GM12865 (cell line): ENCODE data around the gene FAM83F.
A peak's percentile ranks its signal among the peaks of the same experiment; 100 is the strongest.

Experiments used
- DNase-seq: peaks from one replicate; pipeline ENCODE4 v3.0.0; 2010; ENCODE audit warnings: low read depth
- H3K4me3 ChIP-seq: 2 replicates; pipeline ENCODE4 v1.5.1; 2011; ENCODE audit warnings: mild to moderate bottlenecking, low read depth, low read length, control low read depth
- CTCF ChIP-seq: IDR thresholded peaks from 2 replicates; pipeline ENCODE4 v1.5.1; 2011; ENCODE audit warnings: low read length, control low read depth, low read depth, inconsistent platforms; ENCODE audit not compliant: insufficient read depth; ENCODE audit errors: missing control alignments

Gene FAM83F

GRCh38 chr22:39979048-39979447, 15.7 kb upstream of the FAM83F start:
- TF ChIP-seq CTCF, result no peak
- no peak for DNase-seq

GRCh38 chr22:39979458-39979857, 15.3 kb upstream of the FAM83F start:
- TF ChIP-seq CTCF, result no peak
- no peak overlapping the region for H3K4me3 ChIP-seq
- DNase-seq, result no peak

More at GRCh38 chr22:39979048-39979447, 15.7 kb upstream of the FAM83F start:
- no peak overlapping the region for H3K4me3 ChIP-seq

GRCh38 chr22:39980596-39980995, 14.2 kb upstream of the FAM83F start:
- no peak overlapping the region for H3K4me3 ChIP-seq
- no peak for TF ChIP-seq CTCF
- no peak for DNase-seq

GRCh38 chr22:39983346-39983745, 11.4 kb upstream of the FAM83F start:
- no peak for DNase-seq
- H3K4me3 ChIP-seq, result no peak overlapping the region
- no peak for TF ChIP-seq CTCF

GRCh38 chr22:39984006-39984405, 10.7 kb upstream of the FAM83F start:
- no peak for TF ChIP-seq CTCF
- no peak for DNase-seq
- no peak overlapping the region for H3K4me3 ChIP-seq

GRCh38 chr22:39984746-39985145, 10.0 kb upstream of the FAM83F start:
- no peak for DNase-seq
- no peak for TF ChIP-seq CTCF
- H3K4me3 ChIP-seq, result no peak overlapping the region

- DNase-seq, result peak; percentile 57
- H3K4me3 ChIP-seq, result no peak overlapping the region
- no peak for TF ChIP-seq CTCF
Measured at GRCh38 chr22:39985383-39986035, 9.2 kb upstream of the FAM83F start.
